Mammary microvascular endothelial cell (primary cell): ENCODE data around the gene OR6C6. TPM values are rescaled to one million over a fixed set of nuclear protein-coding genes. Genes with fewer than 3 reads are reported as not detected.

Experiments used
- total RNA-seq: library from RNA; depleted of rRNA; stranded (reverse); fragments of >200 nt; gene quantifications from 2 replicates; pipeline ENCODE4 v1.2.3, GENCODE V29; 2015

The OR6C6 gene
- total RNA-seq, result not detected in 2 replicates

DNA sequence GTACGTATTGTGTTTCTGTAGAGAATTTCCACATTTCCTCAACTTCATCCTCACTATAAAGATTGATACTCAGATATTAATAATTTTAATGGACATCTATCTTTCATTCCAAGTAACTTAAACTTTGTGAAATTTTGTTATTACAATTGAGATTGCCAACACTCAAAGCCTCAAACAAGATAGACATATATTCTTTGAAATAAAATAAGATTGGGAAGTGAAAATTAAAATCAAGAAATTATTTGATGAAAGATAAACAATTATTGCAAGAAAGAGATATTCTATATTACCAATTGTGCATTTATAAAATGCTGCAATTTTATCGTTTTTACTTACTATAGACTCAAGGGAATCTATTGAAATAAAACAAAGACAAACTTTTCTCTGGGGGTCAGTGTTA is at the start of gene OR6C6:
OR6C6 (minus strand) TSS at position 101 of the 400 bp plus-strand sequence. CDS start 1,337 bp downstream, outside the sequence.

DNA sequence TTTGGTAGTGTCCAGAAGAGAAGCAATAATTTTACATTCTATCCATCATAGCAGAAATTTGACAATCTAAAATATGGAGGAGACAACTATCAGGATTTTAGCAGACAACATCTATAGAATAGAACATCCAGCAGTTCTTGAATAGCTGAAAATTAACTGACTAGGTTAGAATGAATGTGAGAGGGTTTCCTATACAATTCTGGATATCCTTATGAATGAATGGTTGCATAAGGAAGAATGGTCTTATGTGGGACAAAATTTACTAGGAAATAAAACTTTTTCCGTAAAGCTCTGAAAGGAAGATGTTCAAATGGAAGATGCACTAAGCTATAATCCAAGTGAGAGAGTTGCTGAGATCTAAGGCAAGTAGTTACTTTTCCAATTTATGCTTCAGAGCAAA is 34.1 kb upstream of the OR6C6 start, which contains the start of gene OR6C3:
OR6C3 (plus strand) TSS at position 301 of the 400 bp plus-strand sequence. CDS start 955 bp downstream, outside the sequence.

GRCh38 chr12:55314043-55314442 is 17.7 kb upstream of the OR6C6 start, which contains the start of gene OR6C1:
Gene OR6C1, plus strand, starts transcription at chr12:55314343. Its CDS starts 6,257 bp downstream, at chr12:55320600.

GRCh38 chr12:55244309-55244708 is 52.1 kb downstream of the OR6C6 start, which contains the start of gene OR6C74:
Gene OR6C74, plus strand, starts transcription at chr12:55244609. Its CDS starts 2,679 bp downstream, at chr12:55247288.

Other genes with a start within 250 kb of the OR6C6 start
- not detected in 2 replicates for gene OR9K2, start 170.2 kb downstream of the OR6C6 start, total RNA-seq
- gene OR10A7, start 75.5 kb downstream of the OR6C6 start, total RNA-seq, result not detected in 2 replicates
- not detected in 2 replicates for gene OR6C74, start 52.0 kb downstream of the OR6C6 start, total RNA-seq
- gene OR6C1, start 17.8 kb upstream of the OR6C6 start, total RNA-seq, result not detected in 2 replicates
- gene OR6C3, start 34.2 kb upstream of the OR6C6 start, total RNA-seq, result not detected in 2 replicates
- gene OR6C75, start 66.4 kb upstream of the OR6C6 start, total RNA-seq, result not detected in 2 replicates
- gene OR6C65, start 104.0 kb upstream of the OR6C6 start, total RNA-seq, result not detected in 2 replicates
- not detected in 2 replicates for gene OR6C76, start 129.7 kb upstream of the OR6C6 start, total RNA-seq
- not detected in 2 replicates for gene OR6C2, start 147.5 kb upstream of the OR6C6 start, total RNA-seq
- not detected in 2 replicates for gene OR6C70, start 173.6 kb upstream of the OR6C6 start, total RNA-seq
- gene OR6C68, start 195.8 kb upstream of the OR6C6 start, total RNA-seq, result not detected in 2 replicates